ENCODE data around the gene PPP1R18. TPM values are rescaled to one million over a fixed set of nuclear protein-coding genes. Genes with fewer than 3 reads are reported as not detected.
"Not testable (repeated sequence)": the region's sequence is repeated elsewhere in the genome, so short reads cannot be mapped to it uniquely, and the experiment has no call there.

The PPP1R18 gene
- total RNA-seq, 1 donor from 2014 or later = 37.7 TPM

GRCh38 chr6:30679765-30680535 lies 6.5 kb downstream of the PPP1R18 start:
- no peak for DNase-seq (ENCODE audit: low spot score)
- intact Hi-C loops (cut with DNase I) = loop anchor here (1.0 to 5.0 kb wide), 3 partner anchors 42 to 202 kb away; partner anchors contain the start of gene DDR1

GRCh38 chr6:30678964-30679726 lies 7.3 kb downstream of the PPP1R18 start:
- peak; percentile 96 for DNase-seq (ENCODE audit: low spot score)
- intact Hi-C loops (cut with DNase I) = loop anchor here (1.0 to 5.0 kb wide), 2 partner anchors 43 to 203 kb away; partner anchors contain the start of gene DDR1

GRCh38 chr6:30676660-30677285 lies 9.7 kb downstream of the PPP1R18 start:
- intact Hi-C loops (cut with DNase I) = loop anchor here (5.0 kb wide), 1 partner anchor 206 kb away; the partner anchor contains the start of gene DDR1
- DNase-seq (ENCODE audit: low spot score) = no peak

GRCh38 chr6:30672445-30673253 lies 13.8 kb downstream of the PPP1R18 start, which contains the start of gene DHX16:
DHX16 (minus strand) TSS chr6:30673006; CDS start chr6:30672841, 165 bp downstream.
- DNase-seq (ENCODE audit: low spot score) = peak; percentile 98
- intact Hi-C loops (cut with DNase I) = loop anchor here (5.0 kb wide), 1 partner anchor 45 kb away; the partner anchor contains the start of gene ATAT1

- intact Hi-C loops (cut with DNase I) = loop anchor here (2.0 to 5.0 kb wide), 2 partner anchors 22 to 44 kb away; partner anchors contain the start of gene ATAT1
- DNase-seq (ENCODE audit: low spot score) = no peak
Measured at GRCh38 chr6:30670760-30671527, 15.5 kb downstream of the PPP1R18 start.

- intact Hi-C loops (cut with DNase I); DNase-seq (ENCODE audit: low spot score): not testable (repeated sequence)
Measured at GRCh38 chr6:30666300-30666699, 20.1 kb downstream of the PPP1R18 start.

GRCh38 chr6:30664994-30665767 lies 21.3 kb downstream of the PPP1R18 start:
- intact Hi-C loops (cut with DNase I) = no loop called here
- DNase-seq (ENCODE audit: low spot score) = no peak

GRCh38 chr6:30657922-30658321 lies 28.5 kb downstream of the PPP1R18 start:
- intact Hi-C loops (cut with DNase I); DNase-seq (ENCODE audit: low spot score): not testable (repeated sequence)

- intact Hi-C loops (cut with DNase I) = no loop called here
- no peak for DNase-seq (ENCODE audit: low spot score)
Measured at GRCh38 chr6:30657454-30657853, 29.0 kb downstream of the PPP1R18 start.

- DNase-seq (ENCODE audit: low spot score) = no peak
- intact Hi-C loops (cut with DNase I) = no loop called here
Measured at GRCh38 chr6:30656513-30656912, 29.9 kb downstream of the PPP1R18 start.

GRCh38 chr6:30655743-30656094 lies 30.7 kb downstream of the PPP1R18 start:
- intact Hi-C loops (cut with DNase I) = no loop called here
- DNase-seq (ENCODE audit: low spot score) = no peak

GRCh38 chr6:30654798-30655742 lies 31.4 kb downstream of the PPP1R18 start:
- intact Hi-C loops (cut with DNase I) = no loop called here
- DNase-seq (ENCODE audit: low spot score) = no peak

- no peak for DNase-seq (ENCODE audit: low spot score)
Measured at GRCh38 chr6:30651143-30651542, 35.3 kb downstream of the PPP1R18 start.

GRCh38 chr6:30647242-30648116 lies 39.0 kb downstream of the PPP1R18 start:
- peak; percentile 86 for DNase-seq (ENCODE audit: low spot score)
- intact Hi-C loops (cut with DNase I) = loop anchor here (2.0 kb wide), 1 partner anchor 23 kb away; no protein-coding TSS in a partner anchor

More at GRCh38 chr6:30651143-30651542, 35.3 kb downstream of the PPP1R18 start:
- intact Hi-C loops (cut with DNase I) = no loop called here

GRCh38 chr6:30646450-30647241 lies 39.8 kb downstream of the PPP1R18 start, which contains the start of gene C6orf136:
C6orf136 (plus strand) TSS chr6:30647133; CDS start chr6:30647232, 99 bp downstream.
- DNase-seq (ENCODE audit: low spot score) = peak; percentile 97
- intact Hi-C loops (cut with DNase I) = no loop called here

Data from cardiac septum (tissue), 1 donor.